ENCODE results near the gene STK4.

DNA sequence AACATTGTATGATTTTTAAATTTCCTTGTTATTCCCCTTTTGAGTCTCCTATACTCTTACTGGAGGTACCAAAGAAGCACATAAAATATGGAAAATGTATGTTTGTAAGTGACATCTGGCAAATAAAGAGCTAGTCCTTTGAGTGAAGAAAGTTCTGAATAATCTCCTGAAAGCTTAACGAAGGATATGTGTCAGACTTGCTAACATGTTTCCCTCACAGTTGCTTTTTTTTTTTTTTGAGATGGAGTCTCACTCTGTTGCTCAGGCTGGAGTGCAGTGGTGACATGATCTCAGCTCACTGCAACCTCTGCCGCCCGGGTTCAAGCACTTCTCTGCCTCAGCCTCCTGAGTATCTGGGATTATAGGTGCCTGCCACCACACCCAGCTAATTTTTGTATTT is 63.6 kb downstream of the STK4 start:
- no peak for TF ChIP-seq POLR2A (IDR thresholded peaks at IDR 0.05)
- TF ChIP-seq, protein P1, sequence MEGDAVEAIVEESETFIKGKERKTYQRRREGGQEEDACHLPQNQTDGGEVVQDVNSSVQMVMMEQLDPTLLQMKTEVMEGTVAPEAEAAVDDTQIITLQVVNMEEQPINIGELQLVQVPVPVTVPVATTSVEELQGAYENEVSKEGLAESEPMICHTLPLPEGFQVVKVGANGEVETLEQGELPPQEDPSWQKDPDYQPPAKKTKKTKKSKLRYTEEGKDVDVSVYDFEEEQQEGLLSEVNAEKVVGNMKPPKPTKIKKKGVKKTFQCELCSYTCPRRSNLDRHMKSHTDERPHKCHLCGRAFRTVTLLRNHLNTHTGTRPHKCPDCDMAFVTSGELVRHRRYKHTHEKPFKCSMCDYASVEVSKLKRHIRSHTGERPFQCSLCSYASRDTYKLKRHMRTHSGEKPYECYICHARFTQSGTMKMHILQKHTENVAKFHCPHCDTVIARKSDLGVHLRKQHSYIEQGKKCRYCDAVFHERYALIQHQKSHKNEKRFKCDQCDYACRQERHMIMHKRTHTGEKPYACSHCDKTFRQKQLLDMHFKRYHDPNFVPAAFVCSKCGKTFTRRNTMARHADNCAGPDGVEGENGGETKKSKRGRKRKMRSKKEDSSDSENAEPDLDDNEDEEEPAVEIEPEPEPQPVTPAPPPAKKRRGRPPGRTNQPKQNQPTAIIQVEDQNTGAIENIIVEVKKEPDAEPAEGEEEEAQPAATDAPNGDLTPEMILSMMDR (IDR thresholded peaks at IDR 0.05): no peak

Data from ovary (tissue), 3 donors.